GM08714 (cell line): ENCODE measurements around the gene STXBP6.
"Not testable (repeated sequence)": the region's sequence is repeated elsewhere in the genome, so short reads cannot be mapped to it uniquely, and the experiment has no call there.

Experiments used
- H3K4me3 ChIP-seq: fragments of 200-500 bp; sonication (Bioruptor generic); 2 replicates; pipeline ENCODE4 v1.5.1; 2014; ENCODE audit warnings: mild to moderate bottlenecking, low read length, inconsistent platforms
- ZNF274 ChIP-seq: IDR thresholded peaks from 2 replicates; pipeline ENCODE4 v1.6.1; 2012; ENCODE audit warnings: mild to moderate bottlenecking, low read depth, low read length

Gene STXBP6

GRCh38 chr14:24972844-24973243 lies 77.1 kb downstream of the STXBP6 start:
- no peak for TF ChIP-seq ZNF274
- H3K4me3 ChIP-seq, result no peak overlapping the region

GRCh38 chr14:24971255-24971654 lies 78.7 kb downstream of the STXBP6 start:
- TF ChIP-seq ZNF274, result no peak
- H3K4me3 ChIP-seq, result no peak overlapping the region

- no peak for TF ChIP-seq ZNF274
- no peak overlapping the region for H3K4me3 ChIP-seq
Measured at GRCh38 chr14:24966579-24966964, 83.4 kb downstream of the STXBP6 start.

- no peak for TF ChIP-seq ZNF274
- H3K4me3 ChIP-seq, result no peak overlapping the region
Measured at GRCh38 chr14:24965934-24966578, 83.9 kb downstream of the STXBP6 start.

GRCh38 chr14:24965578-24965933 lies 84.4 kb downstream of the STXBP6 start:
- H3K4me3 ChIP-seq, result no peak overlapping the region
- no peak for TF ChIP-seq ZNF274

GRCh38 chr14:24964591-24964990 lies 85.4 kb downstream of the STXBP6 start:
- no peak overlapping the region for H3K4me3 ChIP-seq
- no peak for TF ChIP-seq ZNF274

- TF ChIP-seq ZNF274, result no peak
- H3K4me3 ChIP-seq, result no peak overlapping the region
Measured at GRCh38 chr14:24964048-24964447, 85.9 kb downstream of the STXBP6 start.

- not testable (repeated sequence) for H3K4me3 ChIP-seq
Measured at GRCh38 chr14:24962118-24962517, 87.8 kb downstream of the STXBP6 start.

- H3K4me3 ChIP-seq, result no peak overlapping the region
- TF ChIP-seq ZNF274, result no peak
Measured at GRCh38 chr14:24960816-24961215, 89.1 kb downstream of the STXBP6 start.

- no peak for TF ChIP-seq ZNF274
- H3K4me3 ChIP-seq, result no peak overlapping the region; the same call in 1 of the 2 replicates
Measured at GRCh38 chr14:24959791-24960331, 90.1 kb downstream of the STXBP6 start.

- no peak overlapping the region for H3K4me3 ChIP-seq
- no peak for TF ChIP-seq ZNF274
Measured at GRCh38 chr14:24958271-24958670, 91.7 kb downstream of the STXBP6 start.

- no peak overlapping the region for H3K4me3 ChIP-seq
- no peak for TF ChIP-seq ZNF274
Measured at GRCh38 chr14:24957814-24958213, 92.1 kb downstream of the STXBP6 start.

GRCh38 chr14:24956104-24956503 lies 93.8 kb downstream of the STXBP6 start:
- no peak for TF ChIP-seq ZNF274

GRCh38 chr14:24954700-24955037 lies 95.3 kb downstream of the STXBP6 start:
- no peak overlapping the region for H3K4me3 ChIP-seq
- no peak for TF ChIP-seq ZNF274

More at GRCh38 chr14:24956104-24956503, 93.8 kb downstream of the STXBP6 start:
- H3K4me3 ChIP-seq, result no peak overlapping the region

GRCh38 chr14:24954037-24954699 lies 95.8 kb downstream of the STXBP6 start:
- TF ChIP-seq ZNF274, result no peak

More at GRCh38 chr14:24954037-24954699, 95.8 kb downstream of the STXBP6 start:
- no peak overlapping the region for H3K4me3 ChIP-seq
